Sigmoid colon (tissue), 4 donors: ENCODE data around the gene TADA3.

Experiments used
- CTCF ChIP-seq, 4 experiments: fragments of 450-650 bp in 3 of 4; fragments of 200-600 bp in 1 of 4; IDR thresholded peaks; one replicate each; pipeline ENCODE4 v1.5.1; 2016 to 2019; ENCODE audit warnings: antibody characterized with exemption in 4 of 4, mild to moderate bottlenecking in 3 of 4, moderate library complexity in 2 of 4
- EP300 ChIP-seq, 4 donors: sonication (generic); formaldehyde crosslinking; IDR thresholded peaks; one replicate each; pipeline ENCODE4 v1.6.1; 2017; ENCODE audit warnings: antibody characterized with exemption in 4 of 4

DNA sequence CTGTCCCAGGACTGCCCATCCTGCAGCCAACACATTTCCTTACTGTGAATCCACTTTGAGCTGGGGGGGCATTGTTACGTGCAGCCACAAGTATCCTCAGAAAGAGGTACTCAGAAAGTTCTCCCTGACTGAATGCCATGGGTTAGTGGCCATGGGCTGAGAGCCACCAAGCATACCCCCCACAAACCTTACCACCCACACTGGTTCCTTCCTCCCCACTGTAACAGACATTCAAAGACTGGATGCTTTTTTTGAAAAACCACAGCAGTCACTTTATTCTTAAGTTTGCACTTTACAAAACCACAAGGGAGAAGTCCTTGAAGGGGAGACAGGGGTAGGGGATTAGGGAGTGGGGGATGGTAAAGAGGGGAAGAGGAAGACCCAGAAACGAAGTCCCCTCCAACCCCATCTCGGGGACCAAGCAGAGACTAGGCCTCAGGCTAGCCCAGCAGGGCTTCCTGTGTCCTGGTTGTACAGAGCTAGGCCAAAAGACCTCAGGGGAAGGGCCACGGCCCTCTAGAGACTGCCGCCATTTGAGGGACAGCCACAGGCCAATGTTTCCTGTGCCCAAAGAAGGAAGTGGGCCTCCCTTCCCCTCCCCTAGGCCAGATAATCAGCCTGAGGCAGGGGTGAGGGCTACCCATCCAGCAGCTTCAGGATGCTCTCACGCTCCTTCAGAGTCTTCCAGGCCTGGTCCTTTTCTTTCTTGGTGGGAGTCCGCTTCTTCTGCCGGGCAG, 12.4 kb downstream of the TADA3 start:
- TF ChIP-seq CTCF (IDR thresholded peaks at IDR 0.05) (no peak), EP300 (IDR thresholded peaks at IDR 0.05) (no peak)
